Fibroblast of villous mesenchyme (primary cell): Measurements from ENCODE around the gene SH3RF3. TPM values are rescaled to one million over a fixed set of nuclear protein-coding genes. Genes with fewer than 3 reads are reported as not detected.

ENCODE experiments used
- DNase-seq: peaks from one replicate; pipeline ENCODE4 v3.0.0-alpha.2; 2010; ENCODE audit warnings: low read depth
- H3K4me3 ChIP-seq: 2 replicates; pipeline ENCODE4 v1.5.1; 2011; ENCODE audit warnings: low read depth, mild to moderate bottlenecking, low read length
- total RNA-seq: library from RNA; depleted of rRNA; stranded (reverse); fragments of >200 nt; gene quantifications from 2 replicates; pipeline ENCODE4 v1.2.3, GENCODE V29; 2012
- TF ChIP-seq, protein P1 (sequence below): IDR thresholded peaks from 2 replicates; pipeline ENCODE4 v1.5.1; 2012; ENCODE audit warnings: low read depth, mild to moderate bottlenecking, low read length; ENCODE audit not compliant: insufficient read depth

SH3RF3 gene
- total RNA-seq, 1 donor, result 13.4 TPM

DNA sequence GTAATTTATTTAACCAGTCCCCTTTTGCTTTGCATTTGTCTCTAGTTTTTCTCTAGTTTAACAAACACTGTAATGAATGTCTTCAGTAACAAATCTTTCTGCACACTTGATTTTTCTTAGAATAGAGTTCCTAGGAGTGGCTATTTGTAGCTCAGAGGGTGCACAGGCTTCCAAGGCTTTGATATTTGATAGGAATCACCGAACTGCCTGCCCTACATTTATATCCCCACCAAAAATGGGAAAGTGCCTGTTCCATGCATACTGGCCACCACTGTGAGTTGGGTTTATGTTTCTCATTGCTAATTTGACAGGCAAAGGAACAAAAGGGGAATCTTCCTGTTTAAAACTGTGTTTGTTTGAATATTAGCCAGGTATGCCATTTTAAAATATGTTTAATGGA, 238.7 kb downstream of the SH3RF3 start:
- TF ChIP-seq, protein P1, sequence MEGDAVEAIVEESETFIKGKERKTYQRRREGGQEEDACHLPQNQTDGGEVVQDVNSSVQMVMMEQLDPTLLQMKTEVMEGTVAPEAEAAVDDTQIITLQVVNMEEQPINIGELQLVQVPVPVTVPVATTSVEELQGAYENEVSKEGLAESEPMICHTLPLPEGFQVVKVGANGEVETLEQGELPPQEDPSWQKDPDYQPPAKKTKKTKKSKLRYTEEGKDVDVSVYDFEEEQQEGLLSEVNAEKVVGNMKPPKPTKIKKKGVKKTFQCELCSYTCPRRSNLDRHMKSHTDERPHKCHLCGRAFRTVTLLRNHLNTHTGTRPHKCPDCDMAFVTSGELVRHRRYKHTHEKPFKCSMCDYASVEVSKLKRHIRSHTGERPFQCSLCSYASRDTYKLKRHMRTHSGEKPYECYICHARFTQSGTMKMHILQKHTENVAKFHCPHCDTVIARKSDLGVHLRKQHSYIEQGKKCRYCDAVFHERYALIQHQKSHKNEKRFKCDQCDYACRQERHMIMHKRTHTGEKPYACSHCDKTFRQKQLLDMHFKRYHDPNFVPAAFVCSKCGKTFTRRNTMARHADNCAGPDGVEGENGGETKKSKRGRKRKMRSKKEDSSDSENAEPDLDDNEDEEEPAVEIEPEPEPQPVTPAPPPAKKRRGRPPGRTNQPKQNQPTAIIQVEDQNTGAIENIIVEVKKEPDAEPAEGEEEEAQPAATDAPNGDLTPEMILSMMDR, result no peak
- DNase-seq, result no peak
- no peak overlapping the region for H3K4me3 ChIP-seq

DNA sequence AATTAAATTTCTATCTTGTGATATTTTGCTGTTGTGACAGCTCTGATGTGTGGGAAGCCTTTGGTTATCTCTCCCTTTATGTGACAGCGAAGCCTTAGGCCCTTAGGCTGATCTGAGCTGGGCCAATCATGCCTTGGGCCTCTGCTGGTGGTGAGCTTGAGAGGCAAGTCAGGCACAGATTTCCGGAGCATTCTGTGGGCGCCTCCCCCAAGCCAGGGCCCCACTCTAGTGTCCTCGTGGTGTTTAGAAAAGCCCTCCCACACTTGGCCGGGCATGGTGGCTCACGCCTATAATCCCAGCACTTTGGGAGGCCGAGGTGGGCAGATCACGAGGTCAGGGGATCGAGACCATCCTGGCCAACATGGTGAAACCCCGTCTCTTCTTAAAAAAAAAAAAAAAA, 239.8 kb downstream of the SH3RF3 start:
- TF ChIP-seq, protein P1, result no peak
- no peak overlapping the region for H3K4me3 ChIP-seq
- no peak for DNase-seq

DNA sequence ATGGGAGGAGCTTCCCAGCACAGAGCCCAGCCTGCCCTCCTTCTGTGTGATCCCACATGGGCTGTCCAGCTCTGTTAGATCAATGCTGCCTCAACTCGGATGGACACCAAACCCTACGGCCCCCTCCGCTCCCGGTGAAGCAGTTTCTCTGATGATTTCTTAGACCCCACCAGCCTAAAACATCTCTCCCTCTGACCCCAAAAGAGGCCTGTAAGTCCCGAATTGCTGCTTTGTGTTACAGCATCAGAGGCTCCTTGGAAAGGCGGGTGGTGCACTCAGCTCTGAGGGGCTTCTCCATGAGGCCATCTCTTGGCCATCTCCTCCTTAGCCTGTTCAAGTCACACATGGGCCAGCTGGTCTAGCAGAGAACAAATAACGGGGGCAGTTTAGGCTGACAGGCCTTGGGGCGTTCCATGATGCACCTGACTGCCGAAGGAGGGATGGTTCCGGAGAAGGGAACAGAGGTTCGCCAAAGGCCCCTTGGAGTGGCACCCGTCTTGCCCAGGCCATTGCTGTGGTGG, 240.7 kb downstream of the SH3RF3 start:
- no peak overlapping the region for H3K4me3 ChIP-seq
- TF ChIP-seq, protein P1, result no peak
- DNase-seq, result no peak

DNA sequence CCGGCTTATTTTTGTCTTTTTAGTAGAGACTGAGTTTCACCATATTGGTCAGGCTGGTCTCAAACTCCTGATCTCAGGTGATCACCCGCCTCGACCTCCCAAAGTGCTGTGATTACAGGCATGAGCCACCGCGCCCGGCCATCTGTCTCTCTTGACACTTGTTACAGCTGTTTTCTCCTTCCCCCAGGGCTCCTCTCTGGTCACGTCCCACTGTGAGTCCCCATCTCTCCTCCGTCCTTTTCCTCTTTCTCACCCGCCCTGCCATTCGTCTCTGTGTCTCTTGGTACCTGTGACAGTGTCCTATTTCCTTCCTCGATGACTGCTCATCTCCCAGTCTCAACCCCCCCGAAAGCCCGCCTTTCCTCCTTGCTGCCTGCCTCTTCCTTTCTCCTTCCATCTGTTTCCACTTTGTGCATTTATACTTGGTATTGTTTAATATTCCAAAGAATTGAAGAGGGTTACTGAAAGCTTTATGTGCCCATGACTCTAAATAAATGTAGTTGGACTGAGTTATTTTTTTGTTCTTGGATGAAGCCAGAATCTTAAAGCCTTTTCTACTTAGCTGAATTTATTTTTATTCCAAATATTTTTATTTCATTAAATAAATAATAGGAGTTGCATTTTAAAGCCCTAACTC, 241.5 kb downstream of the SH3RF3 start:
- no peak overlapping the region for H3K4me3 ChIP-seq
- TF ChIP-seq, protein P1, result no peak
- DNase-seq, result no peak

DNA sequence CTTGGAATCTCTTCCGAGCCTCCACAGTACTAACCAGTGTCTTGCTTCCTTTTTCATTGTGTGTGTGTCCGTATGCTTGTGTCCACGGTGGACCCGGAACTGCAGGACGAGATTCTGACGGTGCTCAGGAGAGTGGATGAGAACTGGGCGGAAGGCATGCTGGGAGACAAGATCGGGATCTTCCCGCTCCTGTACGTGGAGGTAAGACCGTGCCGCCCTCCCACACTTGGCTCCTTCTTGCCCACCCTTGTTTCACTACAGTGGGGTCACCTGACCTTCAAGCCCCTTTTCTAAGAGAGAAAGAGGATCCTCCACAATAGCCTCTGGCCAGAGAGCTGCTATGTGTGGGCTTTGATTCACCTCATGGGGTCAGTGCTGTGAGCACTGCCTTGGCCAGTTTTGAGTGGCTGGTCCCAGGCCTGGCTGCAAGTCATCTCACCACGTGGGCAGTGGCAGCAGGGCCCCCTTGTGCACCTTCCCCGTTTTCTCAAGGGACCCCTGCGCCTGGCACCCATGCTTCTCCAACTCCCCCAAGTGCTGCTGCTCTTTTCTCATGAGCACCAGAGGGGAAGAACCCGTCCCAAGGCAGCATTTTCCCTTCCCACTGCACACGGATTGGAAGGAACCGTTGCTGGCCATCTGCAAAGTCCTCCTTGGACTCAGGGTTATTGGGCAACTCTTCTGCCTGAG, 242.6 kb downstream of the SH3RF3 start:
- no peak overlapping the region for H3K4me3 ChIP-seq
- TF ChIP-seq, protein P1, result no peak
- DNase-seq, result no peak

DNA sequence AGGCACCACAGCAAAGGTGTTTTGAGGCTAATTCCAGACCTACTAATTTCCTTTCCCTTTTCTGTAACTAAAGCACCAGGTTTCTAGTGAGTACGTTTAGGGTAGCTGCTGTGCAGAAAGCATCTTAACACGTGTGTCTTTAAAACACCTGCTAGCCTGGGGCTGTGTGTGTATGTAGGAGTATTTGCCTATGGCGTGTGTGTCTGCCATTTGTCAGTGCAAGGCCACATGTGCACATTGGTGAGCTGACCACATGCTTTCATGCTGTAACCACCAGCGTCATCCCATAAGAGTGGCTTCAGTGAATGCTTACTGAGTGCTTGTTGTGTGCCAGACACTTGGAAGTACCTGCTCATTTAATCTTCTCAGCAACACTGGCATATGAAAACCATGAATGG, 243.2 kb downstream of the SH3RF3 start:
- TF ChIP-seq, protein P1, result no peak
- no peak overlapping the region for H3K4me3 ChIP-seq
- DNase-seq, result no peak
